Measurements from ENCODE around the gene LY86.

The LY86 gene

GRCh38 chr6:6570929-6571671 is 17.4 kb upstream of the LY86 start:
- no peak for DNase-seq (ENCODE audit: low spot score)

GRCh38 chr6:6575143-6575542 is 13.4 kb upstream of the LY86 start:
- no peak for DNase-seq (ENCODE audit: low spot score)

- DNase-seq (ENCODE audit: low spot score): no peak
Measured at GRCh38 chr6:6577735-6578134, 10.8 kb upstream of the LY86 start.

- no peak for DNase-seq (ENCODE audit: low spot score)
Measured at GRCh38 chr6:6579281-6579680, 9.2 kb upstream of the LY86 start.

GRCh38 chr6:6580225-6580856 is 8.2 kb upstream of the LY86 start:
- DNase-seq (ENCODE audit: low spot score): no peak

GRCh38 chr6:6581054-6581453 is 7.5 kb upstream of the LY86 start:
- DNase-seq (ENCODE audit: low spot score): no peak

GRCh38 chr6:6582131-6582530 is 6.4 kb upstream of the LY86 start:
- no peak for DNase-seq (ENCODE audit: low spot score)

GRCh38 chr6:6583836-6584235 is 4.7 kb upstream of the LY86 start:
- DNase-seq (ENCODE audit: low spot score): no peak

- no peak for DNase-seq (ENCODE audit: low spot score)
Measured at GRCh38 chr6:6584310-6585002, 4.1 kb upstream of the LY86 start.

GRCh38 chr6:6585003-6585311 is 3.6 kb upstream of the LY86 start:
- DNase-seq (ENCODE audit: low spot score): no peak

- DNase-seq (ENCODE audit: low spot score): no peak
Measured at GRCh38 chr6:6586167-6586566, 2.4 kb upstream of the LY86 start.

- no peak for DNase-seq (ENCODE audit: low spot score)
Measured at GRCh38 chr6:6586671-6587526, 1.6 kb upstream of the LY86 start.

- DNase-seq (ENCODE audit: low spot score): no peak
Measured at GRCh38 chr6:6587696-6588063, 840 bp upstream of the LY86 start.

- DNase-seq (ENCODE audit: low spot score): no peak
Measured at GRCh38 chr6:6588924-6589709, 597 bp downstream of the LY86 start.

- no peak for DNase-seq (ENCODE audit: low spot score)
Measured at GRCh38 chr6:6590530-6590929, 2.0 kb downstream of the LY86 start.

GRCh38 chr6:6591778-6592465 is 3.4 kb downstream of the LY86 start:
- no peak for DNase-seq (ENCODE audit: low spot score)

- DNase-seq (ENCODE audit: low spot score): no peak
Measured at GRCh38 chr6:6592826-6593475, 4.4 kb downstream of the LY86 start.

GRCh38 chr6:6593867-6594468 is 5.4 kb downstream of the LY86 start:
- DNase-seq (ENCODE audit: low spot score): no peak

GRCh38 chr6:6595025-6595424 is 6.5 kb downstream of the LY86 start:
- no peak for DNase-seq (ENCODE audit: low spot score)

GRCh38 chr6:6595952-6596351 is 7.4 kb downstream of the LY86 start:
- no peak for DNase-seq (ENCODE audit: low spot score)
